Measurements from ENCODE around the gene PAIP1.
"Not testable (repeated sequence)": the region's sequence is repeated elsewhere in the genome, so short reads cannot be mapped to it uniquely, and the experiment has no call there.

The PAIP1 gene

GRCh38 chr5:43570450-43571158, 13.7 kb upstream of the PAIP1 start:
- DNase-seq: no peak

GRCh38 chr5:43569236-43569746, 12.4 kb upstream of the PAIP1 start:
- DNase-seq: no peak

GRCh38 chr5:43567967-43568366, 11.1 kb upstream of the PAIP1 start:
- DNase-seq: no peak

GRCh38 chr5:43565043-43565442, 8.2 kb upstream of the PAIP1 start:
- DNase-seq: no peak

GRCh38 chr5:43564289-43564850, 7.5 kb upstream of the PAIP1 start:
- DNase-seq: no peak

GRCh38 chr5:43563321-43563720, 6.4 kb upstream of the PAIP1 start:
- no peak for DNase-seq

GRCh38 chr5:43561356-43561755, 4.5 kb upstream of the PAIP1 start:
- DNase-seq: no peak

- no peak for DNase-seq
Measured at GRCh38 chr5:43560128-43560527, 3.3 kb upstream of the PAIP1 start.

GRCh38 chr5:43556607-43556856, 345 bp downstream of the PAIP1 start:
- not testable (repeated sequence) for DNase-seq

- DNase-seq: no peak
Measured at GRCh38 chr5:43555895-43556606, 826 bp downstream of the PAIP1 start.

- DNase-seq: no peak
Measured at GRCh38 chr5:43554497-43554896, 2.4 kb downstream of the PAIP1 start.

- no peak for DNase-seq
Measured at GRCh38 chr5:43553381-43553780, 3.5 kb downstream of the PAIP1 start.

- DNase-seq: no peak
Measured at GRCh38 chr5:43551731-43552130, 5.1 kb downstream of the PAIP1 start.

- not testable (repeated sequence) for DNase-seq
Measured at GRCh38 chr5:43549272-43549671, 7.6 kb downstream of the PAIP1 start.

GRCh38 chr5:43548358-43548757, 8.5 kb downstream of the PAIP1 start:
- no peak for DNase-seq

GRCh38 chr5:43547532-43547931, 9.3 kb downstream of the PAIP1 start:
- DNase-seq: no peak

- no peak for DNase-seq
Measured at GRCh38 chr5:43543434-43543833, 13.4 kb downstream of the PAIP1 start.

- DNase-seq: no peak
Measured at GRCh38 chr5:43540746-43541145, 16.1 kb downstream of the PAIP1 start.

GRCh38 chr5:43536972-43537371, 19.9 kb downstream of the PAIP1 start:
- no peak for DNase-seq

GRCh38 chr5:43533646-43534045, 23.2 kb downstream of the PAIP1 start:
- no peak for DNase-seq

GRCh38 chr5:43530648-43531047, 26.2 kb downstream of the PAIP1 start:
- DNase-seq: no peak

- no peak for DNase-seq
Measured at GRCh38 chr5:43523662-43524072, 33.2 kb downstream of the PAIP1 start.

GRCh38 chr5:43520615-43521014, 36.3 kb downstream of the PAIP1 start:
- no peak for DNase-seq

- DNase-seq: no peak
Measured at GRCh38 chr5:43515678-43516048, 41.2 kb downstream of the PAIP1 start.
